GM21360 (cell line): ENCODE data around the gene PXMP4.

Experiments
- ATAC-seq: cut with Tn5 transposase; IDR thresholded peaks from one replicate; pipeline ENCODE4 v1.9.1; 2021; ENCODE audit warnings: mild to moderate bottlenecking, moderate library complexity; ENCODE audit not compliant: unreplicated experiment

Gene PXMP4

GRCh38 chr20:33732166-33732970, 12.3 kb upstream of the PXMP4 start:
- ATAC-seq = peak; percentile 33

GRCh38 chr20:33731693-33732165, 11.6 kb upstream of the PXMP4 start, which contains the start of gene ZNF341:
ZNF341 (plus strand) TSS chr20:33731996; CDS start chr20:33732022, 26 bp downstream.
- ATAC-seq = peak; percentile 75

DNA sequence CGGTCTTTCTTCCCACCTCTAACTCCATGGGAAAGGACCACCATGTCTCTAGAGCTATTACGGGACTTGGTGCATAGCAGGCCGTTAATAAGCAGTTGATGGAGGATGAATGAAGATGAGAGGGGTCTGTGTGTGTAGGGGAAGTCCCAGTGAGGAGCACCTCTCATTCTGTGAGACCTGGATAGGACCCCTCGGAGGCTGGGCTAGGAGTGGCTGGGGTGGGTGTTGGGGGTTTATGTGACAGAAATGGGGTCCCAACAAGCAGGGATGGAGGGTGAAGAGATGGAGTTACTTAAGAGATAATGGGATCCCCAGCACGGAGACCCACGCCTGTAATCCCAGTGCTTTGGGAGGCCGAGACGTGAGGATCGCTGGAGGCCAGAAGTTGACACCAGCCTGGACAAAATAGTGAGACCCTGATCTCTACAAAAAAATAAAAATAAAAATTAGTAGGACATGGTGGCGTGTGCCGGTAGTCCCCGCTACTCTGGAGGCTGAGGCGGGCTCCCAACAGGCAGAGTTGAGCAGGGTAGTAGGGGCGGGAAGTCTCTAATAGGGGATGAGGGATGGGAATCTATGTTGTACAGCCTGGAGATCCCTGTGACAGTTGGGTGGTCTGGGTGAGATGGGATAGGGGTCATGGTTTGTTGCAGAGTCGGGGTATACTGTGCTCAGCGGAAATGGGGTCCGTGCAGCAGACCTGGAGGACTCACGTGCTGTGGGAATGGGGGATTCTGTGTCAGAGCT, 11.0 kb upstream of the PXMP4 start:
- no peak for ATAC-seq

DNA sequence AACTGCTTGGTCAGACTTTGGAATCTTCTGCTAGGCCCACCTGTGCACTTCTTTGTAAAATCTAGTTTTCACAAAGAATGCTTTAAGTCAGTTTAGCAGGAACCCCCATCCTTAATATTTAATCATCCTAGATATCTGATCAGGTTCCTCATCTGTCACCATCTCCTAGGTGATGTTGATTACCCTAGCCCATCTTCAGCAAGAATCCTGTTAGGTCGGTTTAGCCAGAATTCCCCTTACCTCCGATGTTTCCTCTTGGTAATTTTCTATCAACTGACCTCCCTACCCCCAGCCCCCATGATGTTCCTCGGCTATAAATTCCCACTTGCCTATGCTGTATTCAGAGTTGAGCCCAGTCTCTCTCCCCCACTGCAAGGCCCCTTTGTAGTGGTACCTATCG, 9.0 kb upstream of the PXMP4 start:
- no peak for ATAC-seq

DNA sequence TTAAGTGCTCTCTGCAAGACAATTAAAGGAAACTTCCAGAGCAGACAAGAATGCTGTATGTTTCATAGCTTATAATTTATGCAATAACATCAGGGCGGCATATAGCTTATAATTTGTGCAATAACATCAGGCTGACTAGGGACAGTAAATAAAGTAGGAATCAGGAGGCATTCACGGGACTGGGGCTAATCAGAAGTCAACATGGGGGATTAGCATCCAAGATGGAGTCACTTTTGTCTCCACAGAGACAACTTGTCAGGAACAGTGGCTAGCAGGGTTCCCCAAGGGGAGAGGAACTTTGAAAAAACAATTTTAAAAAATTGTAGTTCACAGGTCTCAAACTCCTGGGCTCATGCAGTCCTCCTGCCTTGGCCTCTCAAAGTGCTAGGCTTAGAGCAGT, 8.4 kb upstream of the PXMP4 start:
- no peak for ATAC-seq

- ATAC-seq = no peak
Measured at GRCh38 chr20:33727806-33728205, 7.7 kb upstream of the PXMP4 start.

DNA sequence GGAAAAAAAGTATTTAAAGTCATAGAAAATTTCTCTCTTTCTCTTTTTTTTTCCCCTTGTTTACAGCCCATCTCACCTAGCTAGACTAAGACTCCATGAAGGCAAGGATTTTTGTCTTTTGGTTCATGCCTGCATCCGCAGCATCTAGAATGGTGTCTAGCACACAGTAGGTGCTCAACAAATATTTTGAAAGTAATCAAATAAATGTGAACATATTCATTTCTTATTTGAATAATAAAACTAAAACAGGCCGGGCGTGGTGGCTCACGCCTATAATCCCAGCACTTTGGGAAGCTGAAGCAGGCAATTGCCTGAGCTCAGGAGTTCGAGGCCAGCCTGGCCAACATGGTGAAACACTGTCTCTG, 7.0 kb upstream of the PXMP4 start:
- ATAC-seq = no peak

DNA sequence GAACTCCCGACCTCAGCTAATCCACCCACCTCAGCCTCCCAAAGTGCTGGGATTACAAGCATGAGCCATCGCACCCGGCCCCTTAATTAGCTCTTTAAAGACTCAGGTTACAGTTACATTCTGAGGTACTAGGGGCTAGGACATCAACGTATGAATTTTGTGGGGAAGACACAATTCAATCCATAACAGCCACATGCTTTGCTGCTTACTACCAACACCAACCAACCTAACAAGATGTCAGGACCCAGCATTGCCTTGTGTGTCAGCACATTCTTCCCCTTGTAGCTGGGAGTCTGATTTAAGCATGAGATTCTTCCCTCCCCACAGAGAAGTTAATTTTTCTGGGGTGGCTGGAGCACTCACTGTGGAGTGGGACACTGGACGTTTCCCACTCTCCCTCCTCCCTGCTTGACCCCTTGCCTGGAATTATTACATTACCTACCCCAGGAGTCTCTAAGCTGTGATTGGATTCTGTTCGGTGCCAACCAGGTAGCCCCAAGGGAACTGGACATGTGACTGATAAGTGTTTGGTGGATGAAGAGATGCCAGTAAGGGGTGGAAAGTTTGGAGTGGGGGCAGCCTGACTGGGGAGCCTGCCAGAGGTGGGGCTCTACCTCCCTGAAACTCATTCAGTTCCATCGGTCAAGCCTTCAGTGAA, 5.6 kb upstream of the PXMP4 start:
- no peak for ATAC-seq

- no peak for ATAC-seq
Measured at GRCh38 chr20:33724439-33725094, 4.5 kb upstream of the PXMP4 start.

- no peak for ATAC-seq
Measured at GRCh38 chr20:33721391-33722140, 1.5 kb upstream of the PXMP4 start.

- no peak for ATAC-seq
Measured at GRCh38 chr20:33719277-33719988, 677 bp downstream of the PXMP4 start.

- ATAC-seq = no peak
Measured at GRCh38 chr20:33716498-33716897, 3.6 kb downstream of the PXMP4 start.

DNA sequence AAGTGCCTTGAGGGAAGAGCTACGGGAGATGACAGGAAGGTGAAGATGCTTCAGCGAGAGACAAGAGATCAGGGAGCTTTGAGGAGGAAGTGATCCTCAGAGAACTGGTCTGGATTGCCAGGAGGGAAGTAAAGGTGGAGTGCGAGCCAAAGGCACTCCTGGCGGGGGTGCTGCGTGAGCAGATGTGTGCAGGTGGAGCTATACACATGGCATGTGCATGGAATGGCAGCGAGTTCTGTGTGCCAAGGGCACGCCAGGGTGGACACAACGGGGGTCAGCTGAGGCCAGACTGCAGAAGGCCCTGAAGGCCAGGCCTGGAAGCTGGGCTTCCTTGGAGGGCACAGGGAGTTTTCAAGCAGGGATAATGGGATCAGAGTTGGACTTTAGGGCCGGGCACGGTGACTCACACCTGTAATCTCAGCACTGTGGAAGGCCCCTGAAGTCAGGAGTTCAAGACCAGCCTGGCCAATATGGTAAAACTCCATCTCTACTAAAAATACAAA, 6.2 kb downstream of the PXMP4 start:
- ATAC-seq = no peak

GRCh38 chr20:33711446-33711738, 8.7 kb downstream of the PXMP4 start:
- ATAC-seq = no peak

DNA sequence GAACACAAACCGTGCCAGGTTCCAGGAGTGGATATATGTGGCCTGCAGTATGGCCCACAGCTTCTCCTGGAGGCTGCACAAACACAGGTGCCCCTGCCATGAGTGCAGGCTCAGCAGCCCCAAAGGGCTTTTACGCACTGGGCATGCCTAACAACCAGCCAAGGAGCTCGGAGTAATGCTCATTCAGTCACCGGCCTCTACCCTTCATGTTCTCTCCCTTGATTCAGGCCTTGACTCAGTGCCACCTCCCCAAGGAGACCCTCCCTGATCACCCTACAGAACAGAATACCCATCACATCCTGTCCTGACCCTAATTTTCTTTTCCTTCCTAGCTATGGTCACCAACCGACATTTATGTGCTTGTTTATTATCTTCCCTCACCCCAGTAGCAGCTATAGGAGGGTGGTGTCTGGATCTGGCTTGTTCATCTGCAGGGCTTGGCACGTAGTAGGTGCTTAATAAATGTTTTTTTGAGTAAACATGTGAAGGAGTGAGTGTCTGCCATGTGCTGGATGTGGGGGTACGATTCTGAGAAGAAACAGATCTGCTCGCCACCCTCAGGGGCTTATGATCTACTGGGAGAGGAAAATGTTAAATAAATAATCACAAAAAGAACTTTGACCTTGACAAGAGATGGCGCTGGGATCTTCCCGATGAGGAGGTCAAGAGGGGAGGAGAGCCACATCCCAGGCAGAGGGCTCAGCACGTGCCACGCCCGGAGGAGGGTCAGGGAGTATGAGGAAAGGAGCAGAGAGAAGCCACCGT, 9.2 kb downstream of the PXMP4 start:
- no peak for ATAC-seq

GRCh38 chr20:33709905-33710541, 10.1 kb downstream of the PXMP4 start:
- no peak for ATAC-seq

DNA sequence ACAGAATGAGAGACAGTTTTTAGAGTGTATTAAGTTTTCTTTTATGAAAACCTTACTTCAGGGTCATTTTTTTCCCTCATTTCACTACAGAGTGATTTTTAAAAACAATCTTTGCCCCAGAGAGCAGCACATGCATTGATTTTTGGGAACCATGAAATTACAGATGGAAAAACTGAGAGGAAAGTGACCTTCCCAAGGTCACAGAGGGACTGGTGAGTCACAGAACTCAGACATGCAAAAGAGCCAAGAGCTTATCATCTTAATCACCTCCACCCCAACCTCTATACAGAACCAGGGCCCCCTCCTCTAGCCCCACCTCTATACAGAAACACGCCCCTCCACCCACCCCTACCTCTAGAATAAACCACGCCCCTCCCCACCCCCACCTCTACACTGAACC, 10.7 kb downstream of the PXMP4 start:
- no peak for ATAC-seq

DNA sequence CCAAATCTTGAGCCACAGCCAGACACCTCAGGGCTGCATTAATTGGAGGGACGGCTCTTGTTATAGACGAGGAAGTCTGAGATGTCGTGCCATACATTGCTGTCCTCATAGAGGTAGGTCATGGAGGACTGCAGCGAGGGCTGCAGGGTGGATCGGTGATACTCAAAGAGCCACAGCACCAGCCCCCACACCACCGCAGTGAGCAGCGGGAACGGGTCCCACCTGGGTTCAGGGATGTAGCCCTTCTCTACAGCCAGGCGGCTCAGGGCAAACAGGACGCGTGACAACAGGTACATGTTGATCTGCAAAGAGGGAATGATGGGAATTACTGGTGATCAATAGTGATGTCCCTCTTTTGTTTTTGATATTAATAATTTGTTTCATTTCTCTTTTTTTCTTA, 12.4 kb downstream of the PXMP4 start:
- no peak for ATAC-seq
